Activated CD4-positive, alpha-beta memory T cell treated with anti-CD3 and anti-CD28 coated beads, Interleukin-2, amount 10 ng/mL, durations not matched to agents 7 days and 5 days (primary cell): ENCODE measurements around the gene REEP2. TPM values are rescaled to one million over a fixed set of nuclear protein-coding genes. Genes with fewer than 3 reads are reported as not detected.
"Not testable (repeated sequence)": the region's sequence is repeated elsewhere in the genome, so short reads cannot be mapped to it uniquely, and the experiment has no call there.

Experiments used
- CTCF ChIA-PET: fragments of 350-600 bp; sonication (Branson Sonifier 250); formaldehyde crosslinking; loops from one replicate; lab custom pipeline; 2021; ENCODE audit warnings: antibody characterized with exemption, inconsistent platforms; lab: Charles Lee
- POLR2A ChIA-PET: fragments of 350-600 bp; sonication (Branson Sonifier 250); formaldehyde crosslinking; loops from one replicate; lab custom pipeline; 2021; ENCODE audit warnings: antibody characterized with exemption; lab: Charles Lee
- DNase-seq: peaks from one replicate; pipeline ENCODE4 v3.0.0-alpha.2; 2020
- H3K27ac Mint-ChIP-seq: one replicate; pipeline ENCODE4 v1.8.0; 2021; ENCODE audit warnings: mild to moderate bottlenecking, mixed read lengths
- H3K27me3 Mint-ChIP-seq: one replicate; pipeline ENCODE4 v1.8.0; 2021; ENCODE audit warnings: mixed read lengths
- H3K36me3 Mint-ChIP-seq: one replicate; pipeline ENCODE4 v1.8.0; 2021; ENCODE audit warnings: low read depth, mixed read lengths
- H3K4me1 Mint-ChIP-seq: one replicate; pipeline ENCODE4 v1.8.0; 2021; ENCODE audit warnings: mixed read lengths
- H3K4me3 Mint-ChIP-seq: one replicate; pipeline ENCODE4 v1.8.0; 2021; ENCODE audit warnings: mild to moderate bottlenecking, mixed read lengths
- H3K9me3 Mint-ChIP-seq: one replicate; pipeline ENCODE4 v1.8.0; 2021; ENCODE audit warnings: mixed read lengths
- total RNA-seq, 2 experiments: library from RNA; stranded (reverse); gene quantifications; one replicate each; pipeline ENCODE4 v1.2.3, GENCODE V29; 2021

REEP2 gene
- total RNA-seq, 2 experiments from 2014 or later, result 0.76 to 1.1 TPM

- Mint-ChIP-seq H3K4me1 (peaks cover 17% of the 10 kb centered on the region), H3K36me3 (peaks cover 13% of the 10 kb centered on the region), H3K27me3 (peaks cover 33% of the 10 kb centered on the region), H3K9me3 (no peaks in the 10 kb centered on the region), H3K27ac (no peak overlapping the region), H3K4me3 (no peak overlapping the region)
- CTCF ChIA-PET, result interaction anchor here (1.4 kb wide), 1 partner anchor 21 kb away, joined by 5 read pairs; no protein-coding TSS in a partner anchor
- POLR2A ChIA-PET, result no interaction called here
- no peak for DNase-seq
These were observed 31.6 kb downstream of the REEP2 start for GRCh38 chr5:138470322-138471051.

DNA sequence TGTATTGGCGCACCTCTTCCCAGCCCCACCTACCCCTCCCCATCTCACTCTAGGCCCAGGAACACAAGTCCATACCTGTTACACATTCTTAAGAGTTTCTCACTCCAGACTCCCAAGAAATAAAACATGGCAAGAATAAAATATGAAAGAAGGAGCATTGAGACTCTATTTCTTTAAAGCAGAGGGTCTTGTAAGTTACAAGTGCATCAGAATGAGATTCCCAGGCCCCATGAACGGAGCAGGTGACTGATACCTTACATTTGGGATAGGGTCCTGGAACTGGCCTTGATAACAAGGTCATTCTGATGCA, 32.1 kb downstream of the REEP2 start:
- Mint-ChIP-seq H3K9me3 (no peaks in the 10 kb centered on the region), H3K27ac (no peak overlapping the region), H3K4me1 (peaks cover 17% of the 10 kb centered on the region), H3K36me3 (peaks cover 13% of the 10 kb centered on the region), H3K4me3 (no peak overlapping the region), H3K27me3 (peaks cover 33% of the 10 kb centered on the region)
- no peak for DNase-seq
- CTCF ChIA-PET, result no interaction called here
- POLR2A ChIA-PET, result no interaction called here

DNA sequence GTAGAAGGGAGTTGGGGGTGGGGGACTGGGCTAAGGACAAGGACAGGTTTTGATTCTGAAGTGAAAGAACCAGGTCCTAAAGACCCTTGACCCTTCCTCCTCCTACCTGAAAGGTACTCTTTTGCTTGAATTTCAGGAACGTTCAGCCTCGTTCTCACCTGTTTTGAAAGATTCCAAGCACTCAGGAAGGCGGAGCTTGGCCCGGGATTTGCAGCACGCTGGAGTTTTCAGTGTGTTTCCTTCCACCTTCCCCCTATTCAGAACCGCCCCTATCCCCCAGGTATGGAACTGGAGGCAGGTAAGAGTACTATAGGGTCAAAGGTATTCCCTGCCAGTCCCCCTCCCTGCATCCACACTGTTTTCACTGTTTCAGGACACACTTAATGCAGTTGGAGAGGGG, 33.5 kb downstream of the REEP2 start:
- POLR2A ChIA-PET, result no interaction called here
- H3K4me1 Mint-ChIP-seq, result peaks cover 8% of the 10 kb centered on the region
- H3K9me3 Mint-ChIP-seq, result no peaks in the 10 kb centered on the region
- H3K36me3 Mint-ChIP-seq, result peaks cover 6% of the 10 kb centered on the region
- DNase-seq, result no peak
- CTCF ChIA-PET, result interaction anchor here (1.6 kb wide), 1 partner anchor 24 kb away, joined by 4 read pairs; no protein-coding TSS in a partner anchor
- H3K27ac Mint-ChIP-seq, result no peak overlapping the region
- peaks cover 30% of the 10 kb centered on the region for H3K27me3 Mint-ChIP-seq
- H3K4me3 Mint-ChIP-seq, result no peak overlapping the region

GRCh38 chr5:138473151-138473550, 34.3 kb downstream of the REEP2 start:
- CTCF ChIA-PET, DNase-seq: not testable (repeated sequence)

GRCh38 chr5:138476918-138477317, 38.1 kb downstream of the REEP2 start:
- no peaks in the 10 kb centered on the region for H3K4me1 Mint-ChIP-seq
- POLR2A ChIA-PET, result no interaction called here
- H3K4me3 Mint-ChIP-seq, result no peak overlapping the region

More at GRCh38 chr5:138473151-138473550, 34.3 kb downstream of the REEP2 start:
- H3K27me3 Mint-ChIP-seq, result peaks cover 23% of the 10 kb centered on the region
- H3K9me3 Mint-ChIP-seq, H3K36me3 Mint-ChIP-seq, H3K4me3 Mint-ChIP-seq, H3K4me1 Mint-ChIP-seq, H3K27ac Mint-ChIP-seq: not testable (repeated sequence)
- POLR2A ChIA-PET, result interaction anchor here (1.1 kb wide), 1 partner anchor 9 kb away, joined by 3 read pairs; no protein-coding TSS in a partner anchor

GRCh38 chr5:138482638-138483037, 43.8 kb downstream of the REEP2 start:
- Mint-ChIP-seq H3K36me3 (no peaks in the 10 kb centered on the region), H3K27ac (no peak overlapping the region), H3K4me3 (no peak overlapping the region), H3K4me1 (no peaks in the 10 kb centered on the region), H3K9me3 (no peaks in the 10 kb centered on the region), H3K27me3 (peaks cover 13% of the 10 kb centered on the region)
- CTCF ChIA-PET, result interaction anchor here (0.8 kb wide), 1 partner anchor 131 kb away, joined by 3 read pairs; no protein-coding TSS in a partner anchor
- DNase-seq, result no peak
- POLR2A ChIA-PET, result no interaction called here

More at GRCh38 chr5:138476918-138477317, 38.1 kb downstream of the REEP2 start:
- H3K27me3 Mint-ChIP-seq, result peaks cover 21% of the 10 kb centered on the region
- H3K27ac Mint-ChIP-seq, result no peak overlapping the region
- no peaks in the 10 kb centered on the region for H3K9me3 Mint-ChIP-seq
- H3K36me3 Mint-ChIP-seq, result no peaks in the 10 kb centered on the region
- CTCF ChIA-PET, result no interaction called here
- DNase-seq, result no peak

- no peaks in the 10 kb centered on the region for H3K36me3 Mint-ChIP-seq
- CTCF ChIA-PET, result interaction anchor here (0.6 kb wide), 1 partner anchor 10 kb away, joined by 7 read pairs; no protein-coding TSS in a partner anchor
- H3K9me3 Mint-ChIP-seq, result no peaks in the 10 kb centered on the region
- peaks cover 43% of the 10 kb centered on the region for H3K27me3 Mint-ChIP-seq
- POLR2A ChIA-PET, result interaction anchor here (3.2 kb wide), 1 partner anchor 23 kb away, joined by 16 read pairs; the partner anchor contains the start of gene EGR1
- peaks cover 14% of the 10 kb centered on the region for H3K4me1 Mint-ChIP-seq
- H3K4me3 Mint-ChIP-seq, result no peak overlapping the region
- no peak for DNase-seq
- H3K27ac Mint-ChIP-seq, result no peak overlapping the region
These were observed 49.7 kb downstream of the REEP2 start for GRCh38 chr5:138488481-138488945.

DNA sequence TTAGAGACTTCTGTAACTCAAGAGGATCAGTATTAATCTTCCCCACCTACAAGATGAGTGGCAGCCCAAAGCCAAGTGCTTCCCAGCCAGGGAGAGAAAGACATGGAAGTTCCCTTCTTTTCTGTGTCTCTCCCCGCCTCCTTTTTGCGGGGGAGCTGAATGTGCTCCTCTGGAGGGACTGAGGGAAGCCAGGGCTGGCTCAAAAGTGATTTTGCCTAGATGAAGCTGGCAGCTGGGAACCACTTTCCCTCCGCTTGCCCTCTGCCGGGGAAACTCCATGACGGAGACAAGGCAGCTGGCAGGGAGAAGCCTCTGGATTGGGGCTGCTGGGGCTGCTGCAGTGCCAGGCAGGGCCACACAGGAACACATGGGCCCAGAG, 50.8 kb downstream of the REEP2 start:
- Mint-ChIP-seq H3K9me3 (no peaks in the 10 kb centered on the region), H3K4me1 (peaks cover 14% of the 10 kb centered on the region), H3K36me3 (no peaks in the 10 kb centered on the region), H3K4me3 (no peak overlapping the region), H3K27me3 (peaks cover 39% of the 10 kb centered on the region), H3K27ac (no peak overlapping the region)
- DNase-seq, result no peak
- CTCF ChIA-PET, result interaction anchor here (1.1 to 1.9 kb wide), 2 partner anchors 13 to 25 kb away, joined by 3 to 6 read pairs; partner anchors contain the start of gene EGR1
- POLR2A ChIA-PET, result interaction anchor here (1.5 to 3.2 kb wide), 2 partner anchors 24 to 52 kb away, joined by 4 to 16 read pairs; partner anchors contain the start of gene EGR1

DNA sequence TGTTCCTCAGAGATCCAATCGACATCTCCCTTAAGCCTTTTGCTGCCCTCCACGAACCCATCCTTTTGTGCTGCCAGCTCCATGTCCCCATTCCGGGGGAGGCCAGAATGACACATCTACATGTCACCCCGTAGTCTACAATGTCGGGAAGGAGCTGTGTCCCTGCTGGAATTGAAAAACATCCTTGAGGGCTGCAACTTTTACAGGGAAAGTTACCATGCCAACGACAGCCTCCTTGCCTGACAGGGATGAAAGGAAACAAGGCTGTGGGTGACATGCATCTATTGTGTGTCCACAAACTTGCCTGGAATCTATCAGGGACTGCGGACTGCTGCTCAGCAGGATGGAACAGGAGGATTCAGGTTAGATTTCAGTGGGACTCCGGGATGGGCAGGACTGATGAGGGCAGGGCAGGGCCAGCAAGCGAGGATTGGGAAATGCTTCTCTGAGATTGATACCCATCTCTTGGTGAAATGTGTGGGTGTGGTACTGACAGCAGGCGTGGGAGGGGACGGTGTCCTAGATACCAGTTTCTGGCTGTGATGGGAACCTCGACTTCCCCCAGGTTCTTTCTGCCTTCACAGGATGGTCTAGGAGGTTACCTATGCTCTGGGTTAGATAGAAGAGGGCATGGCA, 51.9 kb downstream of the REEP2 start:
- Mint-ChIP-seq H3K27me3 (peaks cover 40% of the 10 kb centered on the region), H3K4me1 (peaks cover 14% of the 10 kb centered on the region), H3K4me3 (no peak overlapping the region), H3K36me3 (no peaks in the 10 kb centered on the region), H3K27ac (no peak overlapping the region), H3K9me3 (no peaks in the 10 kb centered on the region)
- ChIA-PET POLR2A (interaction anchor here (3.2 kb wide), 1 partner anchor 26 kb away, joined by 16 read pairs; the partner anchor contains the start of gene EGR1), CTCF (interaction anchor here (1.1 to 1.9 kb wide), 2 partner anchors 12 to 26 kb away, joined by 3 to 6 read pairs; partner anchors contain the start of gene EGR1)
- DNase-seq, result no peak

DNA sequence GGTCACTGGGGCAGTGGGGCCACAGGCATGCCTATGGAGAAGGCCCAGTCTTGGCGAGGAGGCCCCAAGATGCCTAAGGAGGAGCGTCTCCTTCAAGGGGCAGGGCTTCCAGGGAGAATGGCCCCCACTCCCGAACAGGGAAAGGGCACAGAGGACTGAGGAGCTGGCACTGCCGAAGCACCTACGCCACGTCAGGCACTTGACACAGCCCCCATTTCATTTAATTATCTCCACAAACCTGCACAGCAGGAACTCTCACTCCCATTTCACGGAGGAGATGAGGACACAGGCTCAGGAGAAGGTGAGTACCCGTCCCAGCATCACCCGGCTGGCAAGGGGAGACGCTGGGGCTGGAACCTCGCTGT, 52.4 kb downstream of the REEP2 start:
- DNase-seq, result no peak
- H3K27ac Mint-ChIP-seq, result no peak overlapping the region
- H3K4me3 Mint-ChIP-seq, result no peak overlapping the region
- H3K4me1 Mint-ChIP-seq, result peaks cover 14% of the 10 kb centered on the region
- no peaks in the 10 kb centered on the region for H3K9me3 Mint-ChIP-seq
- ChIA-PET CTCF (no interaction called here), POLR2A (interaction anchor here (3.2 kb wide), 1 partner anchor 26 kb away, joined by 16 read pairs; the partner anchor contains the start of gene EGR1)
- peaks cover 40% of the 10 kb centered on the region for H3K27me3 Mint-ChIP-seq
- no peaks in the 10 kb centered on the region for H3K36me3 Mint-ChIP-seq

DNA sequence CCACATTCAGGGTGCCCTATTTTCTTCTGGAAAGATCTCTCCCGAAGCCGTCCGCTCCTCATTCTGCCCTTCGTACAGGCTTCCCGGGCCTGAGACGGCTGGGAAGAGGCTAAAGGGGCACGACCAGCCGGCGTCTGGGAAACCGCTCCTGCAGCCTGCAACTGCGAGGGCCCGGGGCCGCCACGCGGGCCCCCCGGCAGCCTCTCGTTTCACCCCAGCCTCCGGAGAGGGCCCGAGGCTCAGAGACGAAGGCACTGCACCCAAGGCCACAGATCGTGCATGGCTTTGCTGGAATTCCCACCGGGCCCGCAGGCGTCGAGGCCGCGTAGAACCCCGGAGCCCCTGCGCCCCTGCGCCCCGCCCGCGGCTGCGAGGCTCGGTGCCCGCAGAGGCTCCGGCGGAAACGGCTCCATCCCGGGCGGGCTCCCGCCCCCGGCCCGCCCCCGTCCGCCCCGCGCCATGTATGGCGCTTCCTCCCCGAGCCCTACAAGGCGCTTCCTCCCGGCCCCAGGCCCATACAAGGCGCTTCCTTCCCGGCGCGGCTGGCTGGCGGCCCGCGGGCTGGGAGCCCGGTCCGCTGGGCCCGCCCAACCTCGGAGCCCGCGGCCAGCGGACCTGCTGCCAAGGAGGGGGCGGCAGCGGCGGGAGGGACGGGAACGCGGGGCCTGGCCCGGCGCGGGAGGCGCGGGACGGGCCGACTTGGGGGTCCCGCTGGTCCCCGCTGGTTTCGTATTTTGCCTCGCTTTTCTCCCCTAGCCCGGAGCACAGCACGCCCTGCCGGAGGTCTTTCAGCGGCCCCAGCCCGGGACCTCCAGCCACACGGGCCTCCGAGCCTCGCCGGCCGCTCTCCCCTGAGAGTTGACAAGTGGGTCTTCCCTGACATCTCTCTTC, 53.1 kb downstream of the REEP2 start:
- peak; percentile 89 for DNase-seq

DNA sequence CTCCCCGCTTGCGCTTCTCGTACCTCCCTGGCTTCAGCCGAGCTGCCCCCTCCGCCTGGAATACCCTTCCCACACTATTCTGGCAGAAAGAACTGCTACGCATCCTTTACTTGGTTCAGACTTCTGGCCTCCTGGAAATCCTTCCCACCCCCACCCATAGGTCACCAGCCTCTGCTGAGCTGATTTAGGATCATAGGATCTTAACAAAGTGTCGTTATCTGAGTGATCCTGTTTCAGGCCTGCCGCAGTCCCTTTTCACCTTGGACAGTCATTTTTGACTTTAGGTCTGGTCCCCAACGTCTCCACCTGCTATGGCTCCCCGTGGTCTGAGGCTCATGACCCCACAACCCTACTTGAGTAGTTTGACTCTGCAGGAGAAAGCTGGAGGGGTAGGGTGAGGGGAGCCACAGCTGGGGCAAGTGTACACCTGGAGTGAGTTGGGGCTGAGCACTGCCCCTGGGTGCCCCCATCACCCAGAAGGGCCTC, 53.7 kb downstream of the REEP2 start:
- Mint-ChIP-seq H3K27ac (no peak overlapping the region), H3K36me3 (no peaks in the 10 kb centered on the region), H3K4me3 (peak overlapping the region; percentile 82), H3K9me3 (no peaks in the 10 kb centered on the region), H3K27me3 (peaks cover 38% of the 10 kb centered on the region), H3K4me1 (peaks cover 14% of the 10 kb centered on the region)
- ChIA-PET POLR2A (interaction anchor here (0.5 to 1.5 kb wide), 6 partner anchors 11 to 312 kb away, joined by 3 to 11 read pairs (median 3); partner anchors contain the start of gene EGR1), CTCF (interaction anchor here (0.5 to 0.9 kb wide), 2 partner anchors 28 to 42 kb away, joined by 3 to 8 read pairs; partner anchors contain the start of gene EGR1)
- DNase-seq, result no peak

More for the DNA sequence above, 53.1 kb downstream of the REEP2 start:
- Mint-ChIP-seq H3K4me3 (peak overlapping the region; percentile 82), H3K36me3 (no peaks in the 10 kb centered on the region), H3K27ac (no peak overlapping the region), H3K27me3 (peaks cover 37% of the 10 kb centered on the region), H3K9me3 (no peaks in the 10 kb centered on the region), H3K4me1 (peaks cover 14% of the 10 kb centered on the region)
- ChIA-PET CTCF (no interaction called here), POLR2A (interaction anchor here (0.7 to 3.2 kb wide), 5 partner anchors 12 to 55 kb away, joined by 3 to 16 read pairs (median 3); partner anchors contain the start of gene EGR1)
